ENCODE measurements around the gene ZG16B.

The ZG16B gene

GRCh38 chr16:2842340-2843000, 12.4 kb downstream of the ZG16B start:
- TF ChIP-seq CTCF (conservative IDR thresholded peaks at IDR 0.05): no peak
- no peak overlapping the region for H3K27ac ChIP-seq

GRCh38 chr16:2843526-2843925, 13.4 kb downstream of the ZG16B start:
- no peak for TF ChIP-seq CTCF (conservative IDR thresholded peaks at IDR 0.05)
- H3K27ac ChIP-seq: no peak overlapping the region

GRCh38 chr16:2845116-2845515, 15.0 kb downstream of the ZG16B start:
- no peak for TF ChIP-seq CTCF (conservative IDR thresholded peaks at IDR 0.05)

GRCh38 chr16:2846511-2847310, 16.6 kb downstream of the ZG16B start:
- TF ChIP-seq CTCF (conservative IDR thresholded peaks at IDR 0.05): no peak
- no peak overlapping the region for H3K27ac ChIP-seq

More at GRCh38 chr16:2845116-2845515, 15.0 kb downstream of the ZG16B start:
- H3K27ac ChIP-seq: no peak overlapping the region

GRCh38 chr16:2848933-2849725, 19.0 kb downstream of the ZG16B start:
- TF ChIP-seq CTCF (conservative IDR thresholded peaks at IDR 0.05): no peak
- H3K27ac ChIP-seq: no peak overlapping the region

- no peak overlapping the region for H3K27ac ChIP-seq
- no peak for TF ChIP-seq CTCF (conservative IDR thresholded peaks at IDR 0.05)
These were observed 22.1 kb downstream of the ZG16B start for GRCh38 chr16:2852003-2852730.

Measured in VCaP (cell line).